HG03103 (cell line): Measurements from ENCODE around the gene RELN.

Source experiments
- ATAC-seq: cut with Tn5 transposase; IDR thresholded peaks from one replicate; pipeline ENCODE4 v1.9.1; 2021; ENCODE audit warnings: low read depth; ENCODE audit not compliant: unreplicated experiment

Gene RELN

GRCh38 chr7:103656221-103656620 lies 333.2 kb downstream of the RELN start:
- no peak for ATAC-seq

GRCh38 chr7:103651593-103652377 lies 337.7 kb downstream of the RELN start:
- ATAC-seq: no peak

DNA sequence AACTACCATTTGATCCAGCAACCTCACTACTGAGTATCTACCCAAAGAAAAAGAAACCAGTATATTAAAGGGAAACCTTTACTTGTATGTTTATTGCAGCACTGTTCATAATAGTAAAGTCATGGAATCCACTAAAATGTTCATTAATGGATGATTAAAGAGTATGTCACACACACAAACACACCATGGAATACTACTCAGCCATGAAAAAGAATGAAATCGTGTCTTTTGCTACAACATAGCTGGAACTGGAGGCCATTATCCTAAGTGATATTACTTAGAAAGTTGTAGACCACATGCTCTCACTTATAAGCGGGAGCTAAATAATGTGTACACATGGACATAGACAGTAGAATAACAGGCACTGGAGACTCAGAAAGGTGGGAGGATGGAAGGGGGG lies 340.4 kb downstream of the RELN start:
- ATAC-seq: no peak

DNA sequence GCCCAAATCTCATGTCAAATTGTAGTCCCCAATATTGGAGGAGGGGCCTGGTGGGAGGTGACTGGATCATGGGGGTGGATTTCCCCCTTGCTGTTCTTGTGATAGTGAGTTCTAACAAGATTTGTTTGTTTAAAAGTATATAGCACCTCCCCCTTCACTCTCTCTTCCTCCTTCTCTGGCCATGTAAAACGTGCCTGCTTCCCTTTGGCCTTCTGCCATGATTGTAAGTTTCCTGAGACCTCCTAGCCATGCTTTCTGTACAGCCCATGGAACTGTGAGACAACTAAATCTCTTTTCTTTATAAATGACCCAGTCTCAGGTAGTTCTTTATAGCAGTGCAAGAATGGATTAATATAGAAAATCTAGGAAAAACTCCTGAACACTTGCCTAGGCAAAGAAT lies 341.3 kb downstream of the RELN start:
- ATAC-seq: no peak

- no peak for ATAC-seq
Measured at GRCh38 chr7:103644319-103644718, 345.1 kb downstream of the RELN start.

DNA sequence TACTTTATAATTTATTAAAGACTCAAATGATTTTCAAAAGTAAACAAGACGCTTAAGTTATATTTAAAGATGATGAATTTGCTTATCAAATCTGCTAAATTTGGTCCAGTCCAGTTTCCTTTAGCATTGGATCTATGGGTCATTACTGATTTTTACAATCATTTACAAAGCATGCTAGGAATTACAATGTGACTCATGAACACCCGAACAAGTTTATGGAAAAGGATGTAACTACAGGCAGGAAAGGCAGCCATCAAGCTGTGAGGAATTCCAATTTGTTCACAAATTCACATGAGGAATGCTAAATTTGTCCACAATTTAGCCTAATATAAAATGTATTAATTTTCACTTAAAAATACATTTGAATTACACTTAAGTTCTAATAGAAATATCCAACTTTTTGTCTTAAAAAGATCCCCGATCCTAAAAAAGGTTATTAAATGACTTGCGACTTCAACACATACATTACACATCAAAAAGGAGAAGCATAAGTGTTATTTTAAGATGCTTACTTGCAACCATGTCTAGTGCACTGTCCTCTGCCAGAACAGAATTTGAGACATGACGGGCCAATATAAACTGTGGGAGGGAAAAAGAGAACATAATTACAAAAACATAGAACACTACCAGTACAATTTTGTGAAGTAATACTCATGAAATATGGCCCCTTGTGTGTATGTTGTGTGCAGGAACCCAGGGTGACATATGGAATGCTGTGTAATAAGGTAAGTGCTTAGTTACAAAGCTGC lies 349.3 kb downstream of the RELN start:
- no peak for ATAC-seq

GRCh38 chr7:103637726-103638125 lies 351.7 kb downstream of the RELN start:
- ATAC-seq: no peak

GRCh38 chr7:103637094-103637493 lies 352.4 kb downstream of the RELN start:
- ATAC-seq: no peak

- ATAC-seq: no peak
Measured at GRCh38 chr7:103636153-103636552, 353.3 kb downstream of the RELN start.

DNA sequence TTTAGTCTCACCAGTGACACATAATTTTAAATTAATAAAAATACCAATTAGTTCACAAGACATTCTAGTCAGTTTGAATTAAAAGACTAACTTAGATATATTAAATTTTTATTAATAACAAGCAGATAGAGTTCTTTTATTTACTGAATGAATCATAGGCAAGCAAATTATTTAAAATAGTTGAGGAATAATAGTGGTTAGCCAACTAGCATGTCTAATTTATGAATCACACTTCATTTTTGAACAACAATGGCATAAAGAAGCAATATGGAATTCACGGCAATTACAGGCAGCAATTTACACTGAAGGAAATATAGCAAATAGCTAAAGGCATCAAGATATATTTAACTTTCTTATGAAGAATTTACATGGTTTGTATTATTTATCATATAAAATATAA lies 356.5 kb downstream of the RELN start:
- ATAC-seq: no peak

DNA sequence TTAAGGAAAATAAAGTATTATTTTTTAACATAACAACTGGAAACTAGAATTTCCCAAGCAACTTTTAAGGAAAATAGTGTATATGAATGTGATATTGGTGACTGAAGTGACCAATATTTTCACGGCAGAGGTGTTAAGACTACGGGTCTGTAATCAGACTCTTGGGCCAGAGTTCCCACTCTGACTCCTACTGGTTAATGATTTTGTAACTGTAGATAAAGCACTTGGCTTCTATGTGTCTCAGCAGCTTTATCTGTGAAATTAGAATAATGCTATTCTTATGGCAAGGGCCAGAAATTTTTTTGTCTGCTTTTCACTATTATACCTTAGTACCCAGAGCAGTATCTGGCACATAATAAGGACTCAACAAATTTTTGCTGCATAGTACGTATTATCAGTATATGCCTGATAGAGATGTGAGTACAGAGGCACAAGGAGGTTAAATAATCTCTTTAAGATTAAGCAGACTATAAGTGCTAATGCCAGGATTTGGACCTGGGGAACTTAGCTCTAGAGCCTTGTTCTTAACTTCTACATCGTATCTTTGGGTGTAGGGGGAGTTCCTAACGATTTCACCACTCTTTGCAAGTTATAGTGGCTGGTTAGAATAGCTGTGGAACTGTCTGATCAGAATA lies 357.3 kb downstream of the RELN start:
- no peak for ATAC-seq

- no peak for ATAC-seq
Measured at GRCh38 chr7:103630318-103630717, 359.1 kb downstream of the RELN start.

DNA sequence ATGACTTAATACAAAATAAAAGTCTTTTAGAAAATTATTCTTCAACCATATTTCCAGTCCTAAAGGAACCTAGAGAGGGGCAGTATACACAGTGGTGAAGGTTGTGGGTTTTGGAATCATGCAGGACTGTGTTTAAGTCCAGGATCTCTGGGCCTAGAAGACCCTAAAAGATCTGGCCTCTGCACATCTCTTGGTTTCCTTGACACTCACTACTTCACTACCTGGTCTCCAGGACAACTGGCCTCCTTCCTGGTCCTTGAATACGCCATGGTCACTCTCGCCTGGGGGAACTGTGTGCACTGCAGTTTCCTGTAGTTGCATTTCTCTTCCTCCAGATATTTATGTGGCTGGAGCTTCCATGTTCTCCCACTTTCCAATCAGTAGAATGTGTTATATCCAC lies 360.7 kb downstream of the RELN start:
- ATAC-seq: no peak

DNA sequence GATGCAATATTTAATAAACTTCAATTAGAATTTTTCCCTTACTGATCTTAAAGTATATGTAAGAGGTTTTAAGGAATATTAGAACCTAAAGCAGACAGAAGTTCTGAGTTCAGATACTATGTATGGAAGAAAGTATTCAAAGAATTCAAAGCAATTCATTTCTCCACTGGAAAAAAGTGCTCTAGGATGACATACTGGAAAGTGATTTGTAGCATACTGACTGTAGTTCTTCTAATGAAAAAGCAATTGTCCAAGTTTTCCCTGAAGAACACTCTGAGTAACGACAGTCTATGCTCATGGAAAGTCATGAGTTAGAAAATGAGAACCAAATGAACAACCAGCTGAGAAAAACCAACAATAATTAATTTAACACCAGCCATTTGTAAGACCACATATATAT lies 362.7 kb downstream of the RELN start:
- ATAC-seq: no peak

DNA sequence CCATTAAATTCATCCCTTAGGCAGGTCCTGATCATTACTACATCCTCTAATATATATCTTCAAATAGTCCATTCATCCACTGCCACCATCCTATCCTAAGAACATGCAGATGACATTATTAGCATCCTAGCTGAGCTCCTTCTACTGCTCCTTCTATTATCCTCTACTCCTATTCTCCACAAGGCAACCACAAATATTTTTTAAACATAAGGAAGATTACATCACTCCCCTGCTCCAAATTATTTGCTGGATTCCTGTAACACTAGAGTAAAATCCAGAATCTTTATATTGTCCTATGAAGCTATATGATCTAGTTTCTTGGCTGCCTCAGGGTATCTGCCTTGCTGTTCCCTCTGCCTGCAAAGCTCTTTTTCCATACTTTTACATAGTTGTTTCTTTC lies 367.2 kb downstream of the RELN start:
- ATAC-seq: no peak

GRCh38 chr7:103613655-103614642 lies 375.5 kb downstream of the RELN start:
- no peak for ATAC-seq

DNA sequence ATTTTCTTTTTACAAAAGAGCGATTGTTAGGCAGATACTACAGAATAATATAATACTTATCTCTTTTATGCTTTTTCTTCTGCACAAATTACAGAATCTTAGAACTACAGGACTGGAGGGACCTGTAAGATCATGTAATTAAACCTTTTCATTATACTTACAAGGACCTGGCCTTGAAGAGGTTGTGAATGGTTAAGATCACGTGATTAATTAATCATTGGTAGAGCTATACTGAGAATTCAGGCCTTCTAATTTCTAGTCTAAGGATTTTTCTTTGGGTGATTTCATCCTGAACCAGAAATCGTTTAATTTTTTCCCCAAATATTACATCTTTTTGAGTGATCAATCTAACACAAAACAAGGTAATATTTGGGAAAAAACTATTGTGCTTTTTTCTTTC lies 379.7 kb downstream of the RELN start:
- no peak for ATAC-seq

- ATAC-seq: no peak
Measured at GRCh38 chr7:103605640-103606039, 383.8 kb downstream of the RELN start.

DNA sequence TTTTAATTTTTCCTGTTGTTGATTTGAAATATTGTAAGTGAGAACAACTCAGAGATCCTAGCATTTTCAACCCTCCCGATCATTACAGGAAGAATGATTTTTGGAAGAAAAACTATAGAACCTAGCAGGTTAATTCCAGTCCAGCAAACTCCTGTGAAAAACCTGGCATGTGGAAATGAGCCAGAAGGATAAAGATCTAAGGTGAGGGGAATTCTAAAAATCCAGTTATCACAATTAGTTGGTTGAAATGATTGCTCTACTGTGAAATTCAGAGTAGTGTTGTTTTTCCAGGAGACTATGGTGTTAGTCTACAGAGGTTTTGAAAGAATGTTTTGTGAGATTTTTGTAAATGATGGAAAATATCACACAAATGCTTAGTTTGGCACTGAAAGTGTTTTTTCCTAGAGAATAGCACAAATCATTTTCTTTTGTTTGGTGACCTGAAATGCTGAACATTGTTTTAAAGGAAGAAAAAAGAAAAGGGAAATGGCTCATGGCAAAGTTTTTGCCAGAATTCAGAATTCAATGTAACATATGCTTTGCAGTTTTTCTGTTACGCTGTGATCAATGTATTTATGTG lies 391.0 kb downstream of the RELN start:
- ATAC-seq: no peak

DNA sequence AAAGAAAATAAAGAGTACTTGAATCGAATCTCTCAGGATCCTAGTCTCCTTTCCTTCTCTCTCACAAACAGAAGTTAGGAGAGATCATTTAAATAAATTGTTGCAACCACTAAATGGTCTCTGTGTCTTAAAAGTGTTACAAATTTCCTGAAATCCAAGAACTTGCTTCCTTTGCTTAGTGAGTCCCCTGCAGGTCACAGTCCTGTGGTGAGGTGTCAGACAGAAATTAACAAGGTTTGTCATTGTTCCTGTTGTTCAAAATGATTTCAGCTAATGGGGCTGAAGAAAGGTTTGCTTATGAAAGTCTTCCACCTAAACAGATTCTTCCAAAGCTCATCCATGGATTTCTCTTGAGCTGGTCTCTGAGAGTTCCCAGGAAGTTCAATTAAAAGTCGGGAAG lies 391.9 kb downstream of the RELN start:
- no peak for ATAC-seq
